Embryonic facial prominence (tissue), 1 donor: ENCODE results near the gene SERINC5.

ENCODE experiments used
- DNase-seq: peaks from one replicate; pipeline ENCODE4 v3.0.0-alpha.2; 2016; ENCODE audit errors: extremely low spot score

Gene SERINC5

GRCh38 chr5:80067531-80068245, 188.2 kb downstream of the SERINC5 start:
- DNase-seq: no peak

- no peak for DNase-seq
Measured at GRCh38 chr5:80067016-80067415, 188.8 kb downstream of the SERINC5 start.

GRCh38 chr5:80064124-80064523, 191.7 kb downstream of the SERINC5 start:
- no peak for DNase-seq
